ENCODE measurements around the gene RALA. TPM values are rescaled to one million over a fixed set of nuclear protein-coding genes. Genes with fewer than 3 reads are reported as not detected.
A peak's percentile ranks its signal among the peaks of the same experiment; 100 is the strongest.
"Not testable (repeated sequence)": the region's sequence is repeated elsewhere in the genome, so short reads cannot be mapped to it uniquely, and the experiment has no call there.

Gene RALA
- total RNA-seq, 1 donor from 2014 or later, result 38.0 TPM

GRCh38 chr7:39672176-39672575 is 48.8 kb downstream of the RALA start:
- ATAC-seq (ENCODE audit: poor library complexity), result no peak
- DNase-seq, result no peak
- intact Hi-C loops (cut with DNase I), result no loop called here

GRCh38 chr7:39673868-39674267 is 50.5 kb downstream of the RALA start:
- intact Hi-C loops (cut with DNase I), result no loop called here
- no peak for DNase-seq
- ATAC-seq (ENCODE audit: poor library complexity), result peak; percentile 40

- intact Hi-C loops (cut with DNase I), result no loop called here
- DNase-seq (no peak), ATAC-seq (ENCODE audit: poor library complexity) (peak; percentile 71)
These were observed 51.0 kb downstream of the RALA start for GRCh38 chr7:39674406-39674805.

- intact Hi-C loops (cut with DNase I), result no loop called here
- no peak for ATAC-seq (ENCODE audit: poor library complexity)
These were observed 53.0 kb downstream of the RALA start for GRCh38 chr7:39676346-39676745.

GRCh38 chr7:39678930-39679709 is 55.7 kb downstream of the RALA start:
- intact Hi-C loops (cut with DNase I), result no loop called here
- no peak for ATAC-seq (ENCODE audit: poor library complexity)
- DNase-seq, result no peak

More at GRCh38 chr7:39676346-39676745, 53.0 kb downstream of the RALA start:
- no peak for DNase-seq

GRCh38 chr7:39679874-39680273 is 56.5 kb downstream of the RALA start:
- not testable (repeated sequence) for DNase-seq; ATAC-seq (ENCODE audit: poor library complexity)
- intact Hi-C loops (cut with DNase I), result loop anchor here (10.0 kb wide), 1 partner anchor 55 kb away; the partner anchor contains the start of gene RALA

GRCh38 chr7:39681887-39682441 is 58.6 kb downstream of the RALA start:
- DNase-seq, result no peak
- intact Hi-C loops (cut with DNase I), result loop anchor here (10.0 kb wide), 1 partner anchor 57 kb away; the partner anchor contains the start of gene RALA
- ATAC-seq (ENCODE audit: poor library complexity), result peak; percentile 22

- peak; percentile 34 for ATAC-seq (ENCODE audit: poor library complexity)
- intact Hi-C loops (cut with DNase I), result loop anchor here (10.0 kb wide), 1 partner anchor 59 kb away; the partner anchor contains the start of gene RALA
- no peak for DNase-seq
These were observed 60.0 kb downstream of the RALA start for GRCh38 chr7:39683216-39683845.

- DNase-seq (no peak), ATAC-seq (ENCODE audit: poor library complexity) (no peak)
- intact Hi-C loops (cut with DNase I), result loop anchor here (10.0 kb wide), 1 partner anchor 62 kb away; the partner anchor contains the start of gene RALA
These were observed 63.0 kb downstream of the RALA start for GRCh38 chr7:39686261-39686924.

- intact Hi-C loops (cut with DNase I), result loop anchor here (10.0 kb wide), 1 partner anchor 64 kb away; the partner anchor contains the start of gene RALA
- no peak for DNase-seq
- ATAC-seq (ENCODE audit: poor library complexity), result no peak
These were observed 65.5 kb downstream of the RALA start for GRCh38 chr7:39688611-39689480.

GRCh38 chr7:39691821-39692220 is 68.4 kb downstream of the RALA start:
- intact Hi-C loops (cut with DNase I), result no loop called here
- ATAC-seq (ENCODE audit: poor library complexity) (no peak), DNase-seq (no peak)

- ATAC-seq (ENCODE audit: poor library complexity); intact Hi-C loops (cut with DNase I); DNase-seq: not testable (repeated sequence)
These were observed 69.7 kb downstream of the RALA start for GRCh38 chr7:39693086-39693485.

GRCh38 chr7:39693812-39694211 is 70.4 kb downstream of the RALA start:
- no peak for ATAC-seq (ENCODE audit: poor library complexity)
- intact Hi-C loops (cut with DNase I), result no loop called here
- no peak for DNase-seq

GRCh38 chr7:39695852-39696586 is 72.6 kb downstream of the RALA start:
- DNase-seq, result no peak
- intact Hi-C loops (cut with DNase I), result no loop called here
- no peak for ATAC-seq (ENCODE audit: poor library complexity)

GRCh38 chr7:39696631-39697030 is 73.3 kb downstream of the RALA start:
- DNase-seq (no peak), ATAC-seq (ENCODE audit: poor library complexity) (no peak)
- intact Hi-C loops (cut with DNase I), result no loop called here

GRCh38 chr7:39697483-39697882 is 74.1 kb downstream of the RALA start:
- no peak for DNase-seq
- no peak for ATAC-seq (ENCODE audit: poor library complexity)
- intact Hi-C loops (cut with DNase I), result no loop called here

- DNase-seq (no peak), ATAC-seq (ENCODE audit: poor library complexity) (no peak)
- intact Hi-C loops (cut with DNase I), result no loop called here
These were observed 76.8 kb downstream of the RALA start for GRCh38 chr7:39700165-39700564.
